Mammary epithelial cell (primary cell): ENCODE results near the gene PRAME.

Experiments
- CTCF ChIP-seq, 2 donors: IDR thresholded peaks in 1 of 2; conservative IDR thresholded peaks in 1 of 2; 2 replicates each; pipeline ENCODE4 v1.5.1; 2011 to 2012; ENCODE audit warnings: inconsistent platforms in 2 of 2, low read length in 2 of 2, mild to moderate bottlenecking in 2 of 2, control low read depth in 1 of 2, low read depth in 1 of 2; ENCODE audit not compliant: insufficient read depth in 1 of 2; ENCODE audit errors: extremely low read depth in 1 of 2
- EZH2 ChIP-seq: IDR thresholded peaks from 2 replicates; pipeline ENCODE4 v1.6.1; 2012; ENCODE audit warnings: low read length, inconsistent platforms, borderline replicate concordance

- TF ChIP-seq CTCF (conservative IDR thresholded peaks at IDR 0.05 in 1 of 2, IDR thresholded peaks at IDR 0.05 in 1 of 2; ENCODE audit: extremely low read depth in 1 of 2, insufficient read depth in 1 of 2, low read depth in 1 of 2, low read length in 2 of 2) (no peak), EZH2 (no peak)
Measured at GRCh38 chr22:22536515-22536914, 22.6 kb downstream of the PRAME start.
